AG09309 (cell line): Measurements from ENCODE around the gene ITFG2.

Source experiments
- DNase-seq: peaks from one replicate; pipeline ENCODE4 v3.0.0-alpha.2; 2010; ENCODE audit warnings: low read depth
- H3K4me3 ChIP-seq: 2 replicates; pipeline ENCODE4 v1.5.1; 2011; ENCODE audit warnings: mild to moderate bottlenecking, low read depth, low read length, moderate library complexity; ENCODE audit not compliant: control insufficient read depth
- TF ChIP-seq, protein P1 (sequence below): IDR thresholded peaks from 2 replicates; pipeline ENCODE4 v1.5.1; 2011; ENCODE audit warnings: mild to moderate bottlenecking, low read depth, low read length, inconsistent platforms; ENCODE audit not compliant: insufficient read depth, control insufficient read depth; ENCODE audit errors: missing control alignments

The ITFG2 gene

DNA sequence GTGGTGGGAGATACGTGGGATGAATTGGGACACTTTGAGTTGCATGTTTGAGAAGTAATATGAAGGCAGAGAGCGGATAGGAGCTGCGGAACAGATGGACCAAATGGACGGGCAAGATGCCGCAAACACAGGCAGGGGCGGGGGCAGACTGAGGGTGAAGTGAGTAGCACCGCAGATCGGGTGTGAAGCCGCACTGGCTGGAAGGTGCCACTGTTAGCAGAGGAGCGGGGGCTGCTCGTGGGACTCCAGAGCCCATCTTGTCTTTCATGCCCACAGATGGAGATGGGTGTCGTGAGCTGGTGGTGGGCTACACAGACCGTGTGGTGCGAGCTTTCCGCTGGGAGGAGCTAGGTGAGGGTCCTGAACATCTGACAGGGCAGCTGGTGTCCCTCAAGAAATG, 7.3 kb downstream of the ITFG2 start:
- no peak for DNase-seq
- no peak overlapping the region for H3K4me3 ChIP-seq
- TF ChIP-seq, protein P1, sequence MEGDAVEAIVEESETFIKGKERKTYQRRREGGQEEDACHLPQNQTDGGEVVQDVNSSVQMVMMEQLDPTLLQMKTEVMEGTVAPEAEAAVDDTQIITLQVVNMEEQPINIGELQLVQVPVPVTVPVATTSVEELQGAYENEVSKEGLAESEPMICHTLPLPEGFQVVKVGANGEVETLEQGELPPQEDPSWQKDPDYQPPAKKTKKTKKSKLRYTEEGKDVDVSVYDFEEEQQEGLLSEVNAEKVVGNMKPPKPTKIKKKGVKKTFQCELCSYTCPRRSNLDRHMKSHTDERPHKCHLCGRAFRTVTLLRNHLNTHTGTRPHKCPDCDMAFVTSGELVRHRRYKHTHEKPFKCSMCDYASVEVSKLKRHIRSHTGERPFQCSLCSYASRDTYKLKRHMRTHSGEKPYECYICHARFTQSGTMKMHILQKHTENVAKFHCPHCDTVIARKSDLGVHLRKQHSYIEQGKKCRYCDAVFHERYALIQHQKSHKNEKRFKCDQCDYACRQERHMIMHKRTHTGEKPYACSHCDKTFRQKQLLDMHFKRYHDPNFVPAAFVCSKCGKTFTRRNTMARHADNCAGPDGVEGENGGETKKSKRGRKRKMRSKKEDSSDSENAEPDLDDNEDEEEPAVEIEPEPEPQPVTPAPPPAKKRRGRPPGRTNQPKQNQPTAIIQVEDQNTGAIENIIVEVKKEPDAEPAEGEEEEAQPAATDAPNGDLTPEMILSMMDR: no peak

DNA sequence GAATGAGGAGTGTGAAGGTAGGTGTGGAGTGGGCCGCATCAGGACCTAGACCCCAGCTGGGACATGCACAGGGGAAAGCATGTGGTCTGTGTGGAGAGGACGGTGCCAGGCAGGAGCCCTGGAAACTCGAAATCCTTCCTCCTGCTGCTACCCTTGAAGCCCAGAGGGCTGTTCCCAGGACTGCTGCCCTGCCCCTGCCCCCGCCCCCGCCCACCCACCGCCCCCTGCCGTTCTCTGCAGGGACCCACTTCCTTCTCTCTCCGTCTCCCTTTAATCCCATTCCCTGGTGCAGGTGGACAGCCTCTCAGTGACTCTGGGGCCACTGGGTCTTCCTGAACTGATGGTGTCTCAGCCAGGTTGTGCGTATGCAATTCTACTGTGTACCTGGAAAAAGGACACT, 8.0 kb downstream of the ITFG2 start:
- DNase-seq: no peak
- no peak overlapping the region for H3K4me3 ChIP-seq
- TF ChIP-seq, protein P1: no peak

DNA sequence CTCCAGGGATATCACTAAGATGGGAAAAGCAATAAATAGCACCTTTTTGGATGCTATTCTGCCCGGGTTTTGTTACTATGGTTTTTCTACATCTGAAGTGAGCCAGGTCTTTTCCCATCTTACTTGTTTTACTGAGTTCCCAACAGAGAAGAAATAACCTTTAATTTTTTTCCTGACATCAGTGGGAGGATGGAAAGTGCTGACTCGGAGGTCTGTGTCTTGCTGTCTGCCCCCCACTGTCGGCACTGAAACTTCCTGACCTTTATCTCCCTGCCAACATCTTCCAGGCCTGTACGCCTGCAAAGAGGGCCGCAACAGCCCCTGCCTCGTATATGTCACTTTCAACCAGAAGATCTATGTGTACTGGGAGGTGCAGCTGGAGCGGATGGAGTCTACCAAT, 11.0 kb downstream of the ITFG2 start:
- DNase-seq: no peak
- H3K4me3 ChIP-seq: no peak overlapping the region
- TF ChIP-seq, protein P1: no peak

DNA sequence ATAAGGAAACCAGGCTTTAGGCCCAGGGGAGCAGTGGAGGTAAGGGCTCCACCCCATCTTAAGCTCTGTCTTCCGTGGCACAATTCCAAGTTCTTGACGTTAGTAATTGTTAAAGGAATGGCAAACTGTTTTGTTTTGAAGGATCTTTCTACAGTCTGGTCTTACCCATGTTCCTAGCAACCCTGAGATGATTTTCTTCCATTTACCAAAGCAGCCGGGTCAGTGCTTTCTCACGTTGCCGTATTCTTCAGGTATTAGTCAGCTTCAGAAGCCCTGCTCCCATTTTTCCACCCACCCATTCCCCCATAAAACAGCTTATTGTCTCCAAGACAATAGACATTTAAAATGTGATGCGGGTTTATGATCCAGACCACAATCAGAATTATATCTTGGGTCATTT, 12.1 kb downstream of the ITFG2 start:
- no peak for DNase-seq
- TF ChIP-seq, protein P1: no peak
- H3K4me3 ChIP-seq: no peak overlapping the region

DNA sequence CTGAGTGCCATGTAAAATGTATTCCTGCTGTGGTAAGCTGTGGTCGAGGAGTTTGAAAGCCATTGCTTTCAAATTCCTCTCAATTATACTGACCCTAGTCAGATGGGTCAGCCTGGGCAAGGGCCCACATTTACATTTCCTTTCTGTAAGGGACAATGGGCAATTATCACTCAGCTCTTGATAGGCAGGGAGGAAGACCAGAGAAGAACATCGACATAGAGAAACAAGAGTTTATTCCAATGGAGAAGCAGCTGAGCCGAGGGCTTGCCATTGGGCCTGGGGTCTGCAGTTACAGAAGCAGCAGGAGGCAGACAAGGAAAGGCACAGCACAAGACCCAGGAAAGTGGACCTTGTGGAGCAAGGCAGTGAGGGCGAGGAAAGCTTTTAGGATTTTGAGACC, 12.7 kb downstream of the ITFG2 start:
- no peak for DNase-seq
- no peak overlapping the region for H3K4me3 ChIP-seq
- TF ChIP-seq, protein P1: no peak

DNA sequence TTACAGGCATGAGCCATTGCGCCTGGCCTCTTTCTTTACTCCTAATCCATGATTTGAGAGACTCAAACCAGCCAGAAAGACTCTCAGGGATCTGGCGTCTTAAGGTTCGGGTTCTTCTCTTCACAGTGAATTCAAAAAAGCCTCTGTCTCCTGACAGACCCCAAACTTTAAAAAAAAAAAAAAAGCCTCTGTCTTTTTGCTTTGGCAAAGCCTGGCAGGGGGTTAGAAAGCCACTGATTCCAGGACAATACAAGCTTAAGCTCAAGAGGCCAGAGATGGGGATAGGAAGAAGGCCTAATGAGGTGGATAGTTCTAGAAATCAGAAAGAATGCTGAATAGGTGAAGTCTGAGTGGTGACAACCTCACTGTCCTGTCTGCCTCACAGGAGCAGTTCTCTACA, 13.6 kb downstream of the ITFG2 start:
- no peak for DNase-seq
- TF ChIP-seq, protein P1: no peak
- no peak overlapping the region for H3K4me3 ChIP-seq

DNA sequence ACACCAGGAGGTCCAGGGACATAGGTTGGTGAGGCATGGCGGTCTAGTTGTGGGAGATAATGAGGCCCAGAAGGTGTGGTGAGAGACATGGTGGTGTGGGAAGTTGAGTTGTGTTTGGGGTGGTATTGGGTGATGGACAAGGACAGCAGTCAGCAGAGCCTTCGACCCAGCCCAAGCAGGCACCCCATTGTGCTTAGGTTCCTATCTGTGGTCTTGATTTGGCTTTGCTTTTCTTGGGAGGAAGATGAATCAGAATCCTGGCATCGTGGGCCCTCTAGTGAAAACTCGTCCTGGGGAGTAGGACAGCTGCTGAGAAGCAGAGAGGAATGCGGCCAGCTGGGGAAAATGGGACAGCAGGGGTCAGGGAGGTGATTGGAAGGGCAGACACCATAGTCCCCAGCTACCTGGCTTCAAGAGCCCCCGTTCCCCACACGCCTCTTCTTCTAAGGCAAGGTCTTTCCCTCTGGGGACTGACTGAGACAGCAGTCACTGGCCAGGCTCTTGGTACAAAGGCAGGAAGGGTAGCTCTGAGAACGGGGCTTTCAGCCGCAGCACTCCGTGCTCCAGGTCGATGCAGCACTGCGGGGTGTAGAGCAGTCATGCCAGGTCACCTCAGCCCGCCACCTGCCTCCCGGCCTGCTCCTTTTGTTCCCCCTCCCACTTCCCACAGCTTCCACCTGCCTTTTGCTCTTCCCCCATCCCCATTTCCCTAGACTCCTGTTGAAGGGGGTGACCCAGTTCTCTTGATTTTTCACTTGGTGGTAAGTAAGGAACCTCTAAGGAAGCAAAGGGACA, 14.4 kb downstream of the ITFG2 start:
- H3K4me3 ChIP-seq: no peak overlapping the region
- TF ChIP-seq, protein P1: no peak
- DNase-seq: no peak
